ENCODE measurements around the gene SUFU.

Gene SUFU

GRCh38 chr10:102602272-102603045, 98.7 kb downstream of the SUFU start:
- DNase-seq (ENCODE audit: low spot score): no peak
- no peak for TF ChIP-seq CTCF (IDR thresholded peaks at IDR 0.05; ENCODE audit: extremely low read depth, insufficient read depth, missing control alignments)
- in situ Hi-C loops (cut with MboI; ENCODE audit: low pct_unique_long_range_greater_than_20kb, low sequenced_read_pairs, unreplicated experiment): no loop called here

- TF ChIP-seq CTCF (IDR thresholded peaks at IDR 0.05; ENCODE audit: extremely low read depth, insufficient read depth, missing control alignments): no peak
- DNase-seq (ENCODE audit: low spot score): no peak
- in situ Hi-C loops (cut with MboI; ENCODE audit: low pct_unique_long_range_greater_than_20kb, low sequenced_read_pairs, unreplicated experiment): no loop called here
Measured at GRCh38 chr10:102603946-102604345, 100.2 kb downstream of the SUFU start.

- no peak for DNase-seq (ENCODE audit: low spot score)
- in situ Hi-C loops (cut with MboI; ENCODE audit: low pct_unique_long_range_greater_than_20kb, low sequenced_read_pairs, unreplicated experiment): no loop called here
- peak; percentile 12 for TF ChIP-seq CTCF (IDR thresholded peaks at IDR 0.05; ENCODE audit: extremely low read depth, insufficient read depth, missing control alignments)
Measured at GRCh38 chr10:102604439-102604841, 100.7 kb downstream of the SUFU start.

- in situ Hi-C loops (cut with MboI; ENCODE audit: low pct_unique_long_range_greater_than_20kb, low sequenced_read_pairs, unreplicated experiment): no loop called here
- DNase-seq (ENCODE audit: low spot score): no peak
- TF ChIP-seq CTCF (IDR thresholded peaks at IDR 0.05; ENCODE audit: extremely low read depth, insufficient read depth, missing control alignments): no peak
Measured at GRCh38 chr10:102605712-102606111, 101.9 kb downstream of the SUFU start.

GRCh38 chr10:102608487-102608886, 104.7 kb downstream of the SUFU start:
- peak; percentile 41 for TF ChIP-seq CTCF (IDR thresholded peaks at IDR 0.05; ENCODE audit: extremely low read depth, insufficient read depth, missing control alignments)
- in situ Hi-C loops (cut with MboI; ENCODE audit: low pct_unique_long_range_greater_than_20kb, low sequenced_read_pairs, unreplicated experiment): no loop called here
- peak; percentile 72 for DNase-seq (ENCODE audit: low spot score)

GRCh38 chr10:102610441-102610887, 106.7 kb downstream of the SUFU start:
- TF ChIP-seq CTCF (IDR thresholded peaks at IDR 0.05; ENCODE audit: extremely low read depth, insufficient read depth, missing control alignments): no peak
- in situ Hi-C loops (cut with MboI; ENCODE audit: low pct_unique_long_range_greater_than_20kb, low sequenced_read_pairs, unreplicated experiment): no loop called here
- DNase-seq (ENCODE audit: low spot score): no peak

Data from GM13977 (cell line).